GM20000 (cell line): ENCODE data around the gene INHBC.

Source experiments
- DNase-seq: peaks from one replicate; pipeline ENCODE4 v3.0.0; 2012; ENCODE audit warnings: low spot score
- TF ChIP-seq, protein P1 (sequence below): IDR thresholded peaks from 2 replicates; pipeline ENCODE4 v1.5.1; 2012; ENCODE audit warnings: mild to moderate bottlenecking, control low read depth; ENCODE audit errors: extremely low read depth, missing control alignments

Gene INHBC

GRCh38 chr12:57481671-57482070 is 47.1 kb downstream of the INHBC start:
- DNase-seq: no peak
- TF ChIP-seq, protein P1, sequence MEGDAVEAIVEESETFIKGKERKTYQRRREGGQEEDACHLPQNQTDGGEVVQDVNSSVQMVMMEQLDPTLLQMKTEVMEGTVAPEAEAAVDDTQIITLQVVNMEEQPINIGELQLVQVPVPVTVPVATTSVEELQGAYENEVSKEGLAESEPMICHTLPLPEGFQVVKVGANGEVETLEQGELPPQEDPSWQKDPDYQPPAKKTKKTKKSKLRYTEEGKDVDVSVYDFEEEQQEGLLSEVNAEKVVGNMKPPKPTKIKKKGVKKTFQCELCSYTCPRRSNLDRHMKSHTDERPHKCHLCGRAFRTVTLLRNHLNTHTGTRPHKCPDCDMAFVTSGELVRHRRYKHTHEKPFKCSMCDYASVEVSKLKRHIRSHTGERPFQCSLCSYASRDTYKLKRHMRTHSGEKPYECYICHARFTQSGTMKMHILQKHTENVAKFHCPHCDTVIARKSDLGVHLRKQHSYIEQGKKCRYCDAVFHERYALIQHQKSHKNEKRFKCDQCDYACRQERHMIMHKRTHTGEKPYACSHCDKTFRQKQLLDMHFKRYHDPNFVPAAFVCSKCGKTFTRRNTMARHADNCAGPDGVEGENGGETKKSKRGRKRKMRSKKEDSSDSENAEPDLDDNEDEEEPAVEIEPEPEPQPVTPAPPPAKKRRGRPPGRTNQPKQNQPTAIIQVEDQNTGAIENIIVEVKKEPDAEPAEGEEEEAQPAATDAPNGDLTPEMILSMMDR: no peak

DNA sequence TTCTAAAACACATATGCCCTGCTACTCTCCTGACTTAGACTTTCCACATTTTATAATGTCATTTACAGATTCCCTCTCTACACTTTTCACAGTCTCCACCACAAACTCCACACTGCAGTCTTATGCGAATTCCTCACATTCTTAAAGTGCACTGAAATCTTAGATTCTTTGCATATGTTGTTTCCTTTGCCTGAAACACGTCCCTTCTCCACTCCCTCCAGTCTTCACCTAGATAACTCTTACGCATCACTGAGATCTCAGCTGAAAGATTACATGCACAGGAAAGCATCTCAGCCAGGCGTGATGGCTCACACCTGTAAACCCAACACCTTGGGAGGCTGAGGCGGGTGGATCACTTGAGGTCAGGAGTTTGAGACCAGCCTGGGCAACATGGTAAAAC is 48.9 kb downstream of the INHBC start:
- TF ChIP-seq, protein P1: no peak
- no peak for DNase-seq

- DNase-seq: no peak
- TF ChIP-seq, protein P1: no peak
Observed at GRCh38 chr12:57485695-57486094, 51.1 kb downstream of the INHBC start.

- DNase-seq: no peak
Observed at GRCh38 chr12:57487055-57487596, 52.5 kb downstream of the INHBC start.

DNA sequence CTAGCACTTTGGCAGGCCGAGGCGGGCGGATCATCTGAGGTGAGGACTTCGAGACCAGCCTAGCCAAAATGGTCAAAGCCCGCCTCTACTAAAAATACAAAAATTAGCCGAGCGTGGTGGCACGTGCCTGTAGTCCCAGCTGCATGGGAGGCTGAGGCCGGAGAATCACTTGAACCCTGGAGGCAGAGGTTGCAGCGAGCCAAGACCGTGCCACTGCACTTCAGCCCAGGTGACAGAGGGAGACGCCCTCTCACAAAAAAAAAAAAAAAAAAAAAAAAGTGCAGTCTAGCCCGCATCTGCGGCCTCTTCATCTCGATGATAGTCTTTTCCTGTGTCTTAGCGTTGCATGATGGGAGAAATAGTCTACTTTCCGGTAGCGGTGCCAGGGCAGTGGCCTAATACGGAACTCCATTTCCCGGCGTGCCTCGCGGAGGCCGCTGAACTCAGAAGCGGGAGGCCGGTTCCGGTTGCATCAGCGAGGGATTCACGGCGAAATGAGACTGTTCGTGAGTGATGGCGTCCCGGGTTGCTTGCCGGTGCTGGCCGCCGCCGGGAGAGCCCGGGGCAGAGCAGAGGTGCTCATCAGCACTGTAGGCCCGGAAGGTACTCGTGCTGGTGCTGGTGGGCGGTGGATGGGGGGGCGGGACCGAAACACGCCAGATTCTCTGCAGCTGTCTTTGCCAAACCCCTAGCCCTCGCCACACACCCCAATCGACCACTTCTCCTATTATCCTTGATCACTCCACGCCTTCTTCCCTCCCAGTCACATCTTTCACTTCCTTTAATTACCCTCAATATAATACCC is 53.2 kb downstream of the INHBC start, which contains the start of gene MARS1:
Gene MARS1, plus strand, starts transcription at position 472 of the 805 bp plus-strand sequence. Its CDS starts 23 bp downstream, at position 495.
- TF ChIP-seq, protein P1: no peak
- peak; percentile 93 for DNase-seq

More at GRCh38 chr12:57487055-57487596, 52.5 kb downstream of the INHBC start:
- TF ChIP-seq, protein P1: no peak

DNA sequence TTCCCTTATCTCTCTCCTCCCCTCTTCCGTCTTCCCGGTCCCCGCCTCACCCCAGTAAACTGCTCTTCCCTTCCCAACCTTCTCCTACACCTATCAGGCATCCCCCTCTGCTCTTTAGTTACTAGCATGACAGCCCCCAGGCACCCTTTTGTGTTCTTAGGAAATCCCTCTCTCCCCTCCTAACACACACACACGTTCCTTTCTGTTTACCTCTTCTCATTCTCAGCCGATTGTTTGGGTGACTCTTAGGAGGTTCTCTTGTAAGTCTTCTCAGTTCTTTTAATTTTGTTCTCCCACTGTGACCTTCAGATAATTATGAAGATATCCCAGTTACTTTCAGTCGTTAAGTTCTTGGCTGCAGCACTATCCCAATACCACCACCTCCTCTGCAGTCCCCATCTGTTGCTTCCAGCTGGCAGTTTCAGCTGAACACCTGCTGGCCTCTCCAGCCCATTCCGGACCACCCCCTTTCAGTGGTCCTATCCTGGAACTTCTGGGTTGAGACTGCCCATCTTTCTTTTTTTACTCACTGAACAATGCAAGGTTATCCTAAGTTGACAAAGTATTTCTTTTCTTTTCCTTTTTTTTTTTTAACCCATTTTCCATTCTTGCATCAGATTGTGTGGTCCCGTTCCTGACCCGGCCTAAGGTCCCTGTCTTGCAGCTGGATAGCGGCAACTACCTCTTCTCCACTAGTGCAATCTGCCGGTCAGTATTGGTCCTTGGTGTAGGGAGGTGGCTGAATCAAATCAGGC is 54.0 kb downstream of the INHBC start:
- DNase-seq: no peak
- TF ChIP-seq, protein P1: no peak
